HFFc6 (cell line): ENCODE measurements around the gene PPIAL4G. TPM values are rescaled to one million over a fixed set of nuclear protein-coding genes. Genes with fewer than 3 reads are reported as not detected.
"Not testable (repeated sequence)": the region's sequence is repeated elsewhere in the genome, so short reads cannot be mapped to it uniquely, and the experiment has no call there.

Experiments
- DNase-seq: peaks from one replicate; pipeline ENCODE4 v3.0.0-alpha.2; 2018
- H3K27ac Mint-ChIP-seq: 2 replicates; pipeline ENCODE4 v1.8.0; 2020; ENCODE audit warnings: mild to moderate bottlenecking, mixed read lengths
- H3K27me3 Mint-ChIP-seq: 2 replicates; pipeline ENCODE4 v1.8.0; 2021; ENCODE audit warnings: mild to moderate bottlenecking, moderate library complexity, mixed read lengths; ENCODE audit not compliant: insufficient read depth
- H3K36me3 Mint-ChIP-seq: 2 replicates; pipeline ENCODE4 v1.8.0; 2021; ENCODE audit warnings: low read depth, mixed read lengths
- H3K4me1 Mint-ChIP-seq: 2 replicates; pipeline ENCODE4 v1.8.0; 2020; ENCODE audit warnings: low read depth, mixed read lengths
- H3K4me3 Mint-ChIP-seq: 2 replicates; pipeline ENCODE4 v1.8.0; 2020; ENCODE audit warnings: mild to moderate bottlenecking, moderate library complexity, mixed read lengths
- H3K9me3 Mint-ChIP-seq: 2 replicates; pipeline ENCODE4 v1.8.0; 2020; ENCODE audit warnings: mild to moderate bottlenecking, mixed read lengths
- CTCF ChIP-seq: fragments of 200-600 bp; sonication (generic); IDR thresholded peaks from 2 replicates; pipeline ENCODE4 v1.5.0; 2021; ENCODE audit warnings: antibody characterized with exemption, mild to moderate bottlenecking
- total RNA-seq, 6 experiments: library from RNA; stranded (reverse); fragmentation: NEBNext Ultra II Directional; extraction: Animal tissue kit (Norgen Biotek cat#: 25700); gene quantifications; 2 replicates in 1 of 6; 3 replicates in 5 of 6; pipeline ENCODE4 v1.2.3, GENCODE V29; 2021

PPIAL4G gene
- total RNA-seq, 6 experiments from 2014 or later, result not detected

DNA sequence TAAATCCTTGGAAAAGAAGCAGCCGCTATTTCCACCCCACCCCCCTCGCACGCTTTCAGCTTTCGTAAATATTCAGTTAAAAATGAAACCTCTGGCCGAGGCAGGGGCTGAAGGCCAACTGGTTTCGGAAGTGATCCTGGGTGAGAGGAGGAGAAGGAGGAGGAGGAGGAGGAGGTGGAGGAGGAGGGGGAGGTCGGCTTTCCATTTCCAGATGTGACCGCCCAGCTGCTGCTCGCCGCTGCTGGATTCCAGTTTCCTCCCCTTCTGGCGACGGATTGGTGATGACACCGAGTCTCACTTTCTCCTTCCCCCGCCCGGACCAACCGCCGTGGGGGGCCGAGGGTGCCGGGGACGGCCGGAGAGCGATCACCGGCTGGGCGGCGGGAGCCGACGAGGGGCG is 23.4 kb downstream of the PPIAL4G start:
- H3K27ac Mint-ChIP-seq, H3K4me1 Mint-ChIP-seq, DNase-seq, H3K9me3 Mint-ChIP-seq, H3K27me3 Mint-ChIP-seq, H3K36me3 Mint-ChIP-seq: not testable (repeated sequence)
- H3K4me3 Mint-ChIP-seq, result peak overlapping the region; percentile 49; the same call in 1 of the 2 replicates

DNA sequence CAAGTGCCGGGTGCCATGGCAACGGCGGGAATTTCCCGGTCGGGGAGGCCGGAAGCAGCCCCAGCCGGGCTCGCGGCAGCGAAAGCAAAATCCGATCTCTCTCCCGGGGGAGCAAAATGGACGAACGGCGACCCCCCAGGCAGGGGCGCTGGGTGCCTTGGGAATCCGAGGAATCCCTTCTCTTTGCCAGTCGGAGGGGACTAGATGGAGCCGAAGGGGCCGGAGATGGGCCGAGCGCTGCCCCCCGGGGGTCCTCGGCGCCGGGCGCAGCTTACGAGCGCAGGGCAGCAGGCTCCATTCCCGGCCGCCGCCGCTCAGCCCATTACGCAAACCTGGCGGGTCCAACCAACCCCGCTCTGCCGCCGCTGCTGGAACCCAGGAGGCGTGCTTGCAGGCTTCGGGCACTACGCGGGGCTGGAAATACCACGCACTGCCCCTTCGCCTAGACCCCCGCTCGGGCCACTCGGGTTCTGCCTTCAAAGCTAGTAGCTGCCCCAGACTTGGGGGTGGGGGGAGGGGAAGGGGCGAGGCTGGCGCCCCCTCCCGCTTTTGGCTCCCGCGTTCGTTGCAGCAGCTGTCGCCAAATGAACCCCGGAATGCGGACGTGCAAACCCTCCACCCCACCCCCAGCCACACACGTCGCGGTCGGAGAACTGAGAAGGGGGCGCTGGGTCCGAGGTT is 24.1 kb downstream of the PPIAL4G start:
- not testable (repeated sequence) for H3K27ac Mint-ChIP-seq, H3K36me3 Mint-ChIP-seq, DNase-seq, H3K9me3 Mint-ChIP-seq, H3K4me1 Mint-ChIP-seq, H3K27me3 Mint-ChIP-seq
- peak overlapping the region; percentile 43 for H3K4me3 Mint-ChIP-seq

GRCh38 chr1:148458398-148458797 is 24.7 kb downstream of the PPIAL4G start:
- peak overlapping the region; percentile 64 for H3K4me3 Mint-ChIP-seq
- not testable (repeated sequence) for H3K9me3 Mint-ChIP-seq, DNase-seq, H3K36me3 Mint-ChIP-seq, H3K27me3 Mint-ChIP-seq, H3K4me1 Mint-ChIP-seq, H3K27ac Mint-ChIP-seq

DNA sequence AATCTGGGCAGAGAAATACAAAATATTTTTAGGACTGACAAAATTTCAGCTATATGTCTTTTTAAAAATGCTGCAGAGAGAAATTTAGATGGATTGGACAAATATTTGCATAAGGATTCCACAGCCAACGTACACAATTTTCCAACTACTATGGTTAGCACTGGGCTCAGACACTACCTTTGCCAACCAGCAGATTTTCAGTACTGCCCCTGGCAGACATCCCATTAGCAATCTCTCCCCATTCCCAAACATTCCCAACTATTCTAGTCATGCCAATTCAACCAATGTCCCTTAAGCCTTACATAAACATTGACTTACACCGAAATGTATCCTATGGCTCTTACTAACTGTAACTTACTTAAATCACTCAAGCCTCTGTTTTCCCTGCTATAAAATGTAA is 30.3 kb downstream of the PPIAL4G start:
- not testable (repeated sequence) for H3K4me3 Mint-ChIP-seq, H3K9me3 Mint-ChIP-seq, H3K27me3 Mint-ChIP-seq, H3K4me1 Mint-ChIP-seq, DNase-seq, H3K27ac Mint-ChIP-seq, H3K36me3 Mint-ChIP-seq

DNA sequence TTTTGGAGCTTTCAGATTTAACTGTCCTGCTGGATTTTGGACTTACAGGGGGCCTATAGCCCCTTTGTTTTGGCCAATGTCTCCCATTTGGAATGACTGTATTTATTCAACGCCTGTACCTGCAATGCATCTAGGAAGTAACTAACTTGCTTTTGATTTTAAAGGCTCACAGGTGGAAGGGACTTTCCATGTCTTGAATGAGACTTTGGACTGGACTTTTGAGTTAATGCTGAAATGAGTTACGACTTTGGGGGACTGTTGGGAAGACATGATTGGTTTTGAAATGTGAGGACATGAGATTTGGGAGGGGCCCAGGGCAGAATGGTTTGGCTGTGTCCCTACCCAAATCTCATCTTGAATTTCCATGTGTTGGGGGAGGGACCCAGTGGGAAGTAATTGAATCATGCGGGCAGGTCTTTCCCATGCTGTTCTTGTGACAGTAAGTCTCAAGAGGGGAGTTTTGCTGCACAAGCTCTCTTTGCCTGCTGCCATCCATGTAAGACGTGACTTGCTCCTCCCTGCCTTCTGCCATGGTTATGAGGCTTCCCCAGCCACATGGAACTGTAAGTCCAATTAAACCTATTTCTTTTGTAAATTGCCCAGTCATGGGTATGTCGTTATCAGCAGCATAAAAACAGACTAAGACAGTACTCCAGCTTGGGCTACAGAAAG is 43.3 kb downstream of the PPIAL4G start:
- H3K27ac Mint-ChIP-seq, H3K4me1 Mint-ChIP-seq, H3K9me3 Mint-ChIP-seq, H3K27me3 Mint-ChIP-seq, DNase-seq, H3K4me3 Mint-ChIP-seq, H3K36me3 Mint-ChIP-seq: not testable (repeated sequence)

DNA sequence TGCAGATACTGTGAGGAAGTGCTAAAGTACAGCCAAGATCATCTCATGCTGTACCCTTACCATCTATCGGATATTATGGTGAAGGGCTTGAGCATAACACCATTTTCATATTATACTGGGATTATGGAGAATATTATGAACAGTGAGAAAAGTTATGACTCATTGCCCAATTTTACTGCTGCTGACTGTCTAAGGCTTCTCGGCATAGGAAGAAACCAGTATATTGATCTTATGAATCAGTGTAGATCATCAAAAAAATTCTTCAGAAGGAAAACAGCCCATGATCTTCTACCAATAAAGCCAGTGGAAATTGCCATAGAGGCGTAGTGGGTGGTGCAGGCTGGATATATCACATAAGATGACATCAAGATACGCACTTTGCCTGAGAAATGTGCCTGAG is 47.7 kb downstream of the PPIAL4G start:
- Mint-ChIP-seq H3K9me3 (no peaks in the 10 kb centered on the region; the same call in 1 of the 2 replicates), H3K27me3 (peaks cover 12% of the 10 kb centered on the region; the same call in 1 of the 2 replicates), H3K27ac (no peak overlapping the region), H3K4me3 (no peak overlapping the region), H3K4me1 (no peaks in the 10 kb centered on the region), H3K36me3 (no peaks in the 10 kb centered on the region)
- no peak for DNase-seq
- TF ChIP-seq CTCF, result no peak

GRCh38 chr1:148434832-148435231 is 48.3 kb downstream of the PPIAL4G start:
- no peak for TF ChIP-seq CTCF
- Mint-ChIP-seq H3K27ac (no peak overlapping the region), H3K27me3 (peaks cover 12% of the 10 kb centered on the region; the same call in 1 of the 2 replicates), H3K4me3 (no peak overlapping the region), H3K36me3 (no peaks in the 10 kb centered on the region), H3K9me3 (no peaks in the 10 kb centered on the region), H3K4me1 (no peaks in the 10 kb centered on the region)
- DNase-seq, result no peak

DNA sequence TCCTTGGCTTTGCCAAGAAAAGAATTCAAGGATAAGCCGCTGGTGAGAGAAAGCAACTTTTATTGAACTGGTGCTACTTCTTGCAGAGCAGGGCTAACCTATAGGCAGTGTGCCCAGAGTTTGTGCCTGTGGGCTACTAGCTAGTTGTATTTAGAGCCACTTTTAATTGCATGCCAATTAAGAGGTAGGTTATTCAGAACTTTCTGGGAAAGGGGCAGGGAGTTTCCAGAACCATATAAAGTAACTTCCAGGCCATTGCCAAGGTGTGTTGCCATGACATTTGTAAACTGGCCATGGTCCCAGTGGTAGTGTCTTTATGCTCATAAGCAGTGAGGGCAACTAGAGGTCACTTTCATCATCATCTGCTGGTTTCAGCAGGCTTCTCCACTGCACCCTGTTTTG is 50.2 kb downstream of the PPIAL4G start:
- not testable (repeated sequence) for H3K9me3 Mint-ChIP-seq, DNase-seq, H3K27ac Mint-ChIP-seq, H3K4me3 Mint-ChIP-seq, H3K4me1 Mint-ChIP-seq, H3K36me3 Mint-ChIP-seq
- peaks cover 14% of the 10 kb centered on the region for H3K27me3 Mint-ChIP-seq

Other genes with a start within 250 kb of the PPIAL4G start
- gene NBPF14, start 112.7 kb upstream of the PPIAL4G start, total RNA-seq, result 10 to 100 TPM; 16.1 to 21.6 (median 17.5) TPM